NCI-H69 (cell line): Measurements from ENCODE around the gene IL6R.

ENCODE experiments used
- DNase-seq: peaks from one replicate; lab custom pipeline; 2025; lab: John Stamatoyannopoulos, UW

Gene IL6R

GRCh38 chr1:154453574-154454352 is 48.6 kb downstream of the IL6R start:
- DNase-seq = no peak

GRCh38 chr1:154454386-154455120 is 49.4 kb downstream of the IL6R start:
- DNase-seq = no peak

GRCh38 chr1:154456631-154457030 is 51.5 kb downstream of the IL6R start:
- DNase-seq = no peak

- no peak for DNase-seq
Observed at GRCh38 chr1:154459080-154459479, 53.9 kb downstream of the IL6R start.

GRCh38 chr1:154460695-154461260 is 55.6 kb downstream of the IL6R start:
- no peak for DNase-seq

- DNase-seq = no peak
Observed at GRCh38 chr1:154463512-154463990, 58.4 kb downstream of the IL6R start.

GRCh38 chr1:154465621-154466195 is 60.6 kb downstream of the IL6R start:
- no peak for DNase-seq

GRCh38 chr1:154466206-154466605 is 61.1 kb downstream of the IL6R start:
- DNase-seq = no peak

GRCh38 chr1:154466921-154467417 is 61.8 kb downstream of the IL6R start:
- no peak for DNase-seq

- DNase-seq = no peak
Observed at GRCh38 chr1:154467434-154468102, 62.4 kb downstream of the IL6R start.

GRCh38 chr1:154468535-154469250 is 63.5 kb downstream of the IL6R start:
- DNase-seq = no peak

GRCh38 chr1:154469844-154470560 is 64.9 kb downstream of the IL6R start:
- DNase-seq = peak; percentile 41

- no peak for DNase-seq
Observed at GRCh38 chr1:154471304-154471703, 66.2 kb downstream of the IL6R start.

GRCh38 chr1:154474802-154475201 is 69.7 kb downstream of the IL6R start:
- peak; percentile 48 for DNase-seq

GRCh38 chr1:154476791-154477190 is 71.6 kb downstream of the IL6R start:
- DNase-seq = no peak

- DNase-seq = no peak
Observed at GRCh38 chr1:154478013-154478412, 72.9 kb downstream of the IL6R start.

- peak; percentile 32 for DNase-seq
Observed at GRCh38 chr1:154478639-154479038, 73.5 kb downstream of the IL6R start.

GRCh38 chr1:154479764-154480421 is 74.8 kb downstream of the IL6R start:
- DNase-seq = peak; percentile 80

GRCh38 chr1:154481053-154481452 is 75.9 kb downstream of the IL6R start:
- DNase-seq = peak; percentile 81
